NB4 (cell line): ENCODE measurements around the gene METTL27.

Experiments
- DNase-seq: peaks from one replicate; pipeline ENCODE4 v3.0.0; 2010; ENCODE audit warnings: low read depth
- H3K4me3 ChIP-seq: one replicate; pipeline ENCODE4 v1.5.1; 2011; ENCODE audit warnings: mild to moderate bottlenecking, low read depth, low read length, moderate library complexity
- CTCF ChIP-seq: IDR thresholded peaks from one replicate; pipeline ENCODE4 v1.5.1; 2012; ENCODE audit warnings: low read depth, low read length
- MAX ChIP-seq: IDR thresholded peaks from 2 replicates; pipeline ENCODE4 v1.6.1; 2011; ENCODE audit warnings: low read depth, low read length
- MYC ChIP-seq: IDR thresholded peaks from 2 replicates; pipeline ENCODE4 v1.6.1; 2011; ENCODE audit warnings: low read depth, low read length
- POLR2A ChIP-seq: IDR thresholded peaks from 2 replicates; pipeline ENCODE4 v1.6.1; 2011; ENCODE audit warnings: mild to moderate bottlenecking; ENCODE audit not compliant: insufficient read length; ENCODE audit errors: extremely low read depth

The METTL27 gene

GRCh38 chr7:73828972-73829371, 13.3 kb downstream of the METTL27 start:
- no peak for DNase-seq
- TF ChIP-seq MAX (no peak), POLR2A (no peak), MYC (no peak), CTCF (no peak)
- no peak overlapping the region for H3K4me3 ChIP-seq

GRCh38 chr7:73828107-73828803, 14.1 kb downstream of the METTL27 start:
- TF ChIP-seq POLR2A, result no peak
- TF ChIP-seq MYC, result peak; percentile 32; the same call in 1 of the 2 replicates
- peak; percentile 75 for DNase-seq
- no peak overlapping the region for H3K4me3 ChIP-seq

- H3K4me3 ChIP-seq, result no peak overlapping the region
- DNase-seq, result no peak
- TF ChIP-seq MYC, result no peak
- TF ChIP-seq MAX, result no peak
- TF ChIP-seq POLR2A, result no peak
- TF ChIP-seq CTCF, result no peak
Measured at GRCh38 chr7:73827567-73828106, 14.7 kb downstream of the METTL27 start.

GRCh38 chr7:73824986-73825385, 17.3 kb downstream of the METTL27 start:
- TF ChIP-seq MYC, result no peak
- TF ChIP-seq MAX, result no peak
- DNase-seq, result no peak
- H3K4me3 ChIP-seq, result no peak overlapping the region

- H3K4me3 ChIP-seq, result no peak overlapping the region
- DNase-seq, result no peak
- TF ChIP-seq MYC (no peak), MAX (no peak), CTCF (no peak), POLR2A (no peak)
Measured at GRCh38 chr7:73823873-73824592, 18.3 kb downstream of the METTL27 start.

- no peak overlapping the region for H3K4me3 ChIP-seq
- no peak for DNase-seq
- no peak for TF ChIP-seq MAX
- no peak for TF ChIP-seq CTCF
- TF ChIP-seq MYC, result no peak
- TF ChIP-seq POLR2A, result no peak
Measured at GRCh38 chr7:73823257-73823656, 19.1 kb downstream of the METTL27 start.
